Activated CD4-positive, CD25-positive, alpha-beta regulatory T cell treated with anti-CD3 and anti-CD28 coated beads, Interleukin-2, amount 50 U/mL, for 72 hours (primary cell): ENCODE data around the gene GPRC5D.

Experiments
- DNase-seq: peaks from one replicate; pipeline ENCODE4 v3.0.0; 2021

Gene GPRC5D

GRCh38 chr12:12933742-12934141, 18.2 kb downstream of the GPRC5D start:
- no peak for DNase-seq

- DNase-seq: no peak
Observed at GRCh38 chr12:12930633-12931219, 21.2 kb downstream of the GPRC5D start.

GRCh38 chr12:12929696-12930095, 22.3 kb downstream of the GPRC5D start:
- DNase-seq: no peak

- peak; percentile 49 for DNase-seq
Observed at GRCh38 chr12:12927211-12928079, 24.5 kb downstream of the GPRC5D start.

- DNase-seq: no peak
Observed at GRCh38 chr12:12926571-12927071, 25.3 kb downstream of the GPRC5D start.

- DNase-seq: no peak
Observed at GRCh38 chr12:12925388-12925787, 26.6 kb downstream of the GPRC5D start.

- no peak for DNase-seq
Observed at GRCh38 chr12:12924169-12924568, 27.8 kb downstream of the GPRC5D start.

- DNase-seq: no peak
Observed at GRCh38 chr12:12922978-12923377, 29.0 kb downstream of the GPRC5D start.

GRCh38 chr12:12922191-12922616, 29.8 kb downstream of the GPRC5D start:
- DNase-seq: no peak

- DNase-seq: no peak
Observed at GRCh38 chr12:12919666-12920435, 32.1 kb downstream of the GPRC5D start.

GRCh38 chr12:12918781-12919389, 33.1 kb downstream of the GPRC5D start:
- no peak for DNase-seq

GRCh38 chr12:12917517-12917916, 34.5 kb downstream of the GPRC5D start:
- DNase-seq: no peak

- DNase-seq: peak; percentile 82
Observed at GRCh38 chr12:12916135-12916944, 35.6 kb downstream of the GPRC5D start.

GRCh38 chr12:12915656-12916055, 36.3 kb downstream of the GPRC5D start:
- no peak for DNase-seq

- no peak for DNase-seq
Observed at GRCh38 chr12:12912711-12913110, 39.3 kb downstream of the GPRC5D start.

GRCh38 chr12:12909995-12910420, 42.0 kb downstream of the GPRC5D start:
- no peak for DNase-seq

- DNase-seq: no peak
Observed at GRCh38 chr12:12909228-12909994, 42.6 kb downstream of the GPRC5D start.

GRCh38 chr12:12908711-12909110, 43.3 kb downstream of the GPRC5D start:
- no peak for DNase-seq

GRCh38 chr12:12908252-12908651, 43.7 kb downstream of the GPRC5D start:
- no peak for DNase-seq

- DNase-seq: no peak
Observed at GRCh38 chr12:12907552-12907951, 44.4 kb downstream of the GPRC5D start.
